ENCODE results near the gene CCDC183. TPM values are rescaled to one million over a fixed set of nuclear protein-coding genes. Genes with fewer than 3 reads are reported as not detected.
"Not testable (repeated sequence)": the region's sequence is repeated elsewhere in the genome, so short reads cannot be mapped to it uniquely, and the experiment has no call there.

CCDC183 gene
- total RNA-seq, 1 donor from 2014 or later: 3.7 TPM

GRCh38 chr9:136784249-136784996 is 11.7 kb upstream of the CCDC183 start:
- no peak for ATAC-seq
- DNase-seq: no peak
- Histone ChIP-seq H3K27me3 (ENCODE audit: low read depth) (no peaks in the 10 kb centered on the region), H3K4me3 (no peak overlapping the region), H3K9me3 (no peaks in the 10 kb centered on the region), H3K36me3 (no peaks in the 10 kb centered on the region), H3K4me1 (peaks cover 4% of the 10 kb centered on the region), H3K27ac (no peak overlapping the region)
- TF ChIP-seq CTCF (IDR thresholded peaks at IDR 0.05): peak; percentile 56
- intact Hi-C loops (cut with DNase I): no loop called here

GRCh38 chr9:136784997-136785361 is 11.2 kb upstream of the CCDC183 start:
- TF ChIP-seq CTCF (IDR thresholded peaks at IDR 0.05): no peak
- H3K27ac ChIP-seq: no peak overlapping the region
- intact Hi-C loops (cut with DNase I): no loop called here
- no peaks in the 10 kb centered on the region for H3K27me3 ChIP-seq (ENCODE audit: low read depth)
- no peaks in the 10 kb centered on the region for H3K9me3 ChIP-seq
- DNase-seq: no peak
- H3K36me3 ChIP-seq: no peaks in the 10 kb centered on the region
- H3K4me1 ChIP-seq: peaks cover 6% of the 10 kb centered on the region
- peak; percentile 17 to 67 for ATAC-seq
- H3K4me3 ChIP-seq: no peak overlapping the region

GRCh38 chr9:136785565-136786355 is 10.4 kb upstream of the CCDC183 start:
- H3K9me3 ChIP-seq; H3K27me3 ChIP-seq (ENCODE audit: low read depth); H3K4me3 ChIP-seq; H3K27ac ChIP-seq; H3K36me3 ChIP-seq; intact Hi-C loops (cut with DNase I); DNase-seq; ATAC-seq: not testable (repeated sequence)
- H3K4me1 ChIP-seq: peaks cover 13% of the 10 kb centered on the region

DNA sequence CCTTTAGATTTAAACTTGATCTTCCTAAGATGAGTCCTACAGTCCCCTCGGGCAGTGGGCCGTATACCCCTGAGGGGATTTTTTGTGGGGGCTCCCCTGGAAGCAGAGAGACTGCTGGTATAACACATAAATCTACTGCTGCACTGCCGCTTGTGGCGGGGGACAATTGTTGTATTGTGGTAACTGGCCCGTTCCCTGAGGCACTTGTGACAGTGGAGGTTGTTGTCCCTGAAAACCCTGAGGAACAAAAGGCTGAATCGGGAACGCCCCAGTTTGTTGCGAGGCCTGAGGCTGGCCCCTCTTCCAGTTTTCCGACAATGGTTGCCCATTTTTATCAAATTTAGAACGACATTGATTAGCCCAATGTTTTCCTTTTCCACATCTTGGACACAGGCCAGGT is 9.7 kb upstream of the CCDC183 start:
- H3K27me3 ChIP-seq (ENCODE audit: low read depth): no peaks in the 10 kb centered on the region
- DNase-seq (no peak), ATAC-seq (no peak)
- no peak for TF ChIP-seq CTCF (IDR thresholded peaks at IDR 0.05)
- no peaks in the 10 kb centered on the region for H3K9me3 ChIP-seq
- H3K36me3 ChIP-seq: no peaks in the 10 kb centered on the region
- no peak overlapping the region for H3K27ac ChIP-seq
- H3K4me3 ChIP-seq: no peak overlapping the region
- H3K4me1 ChIP-seq: peaks cover 13% of the 10 kb centered on the region
- intact Hi-C loops (cut with DNase I): no loop called here

GRCh38 chr9:136786983-136787382 is 9.2 kb upstream of the CCDC183 start:
- H3K27me3 ChIP-seq (ENCODE audit: low read depth); H3K4me3 ChIP-seq; DNase-seq; H3K27ac ChIP-seq; H3K36me3 ChIP-seq; H3K9me3 ChIP-seq; intact Hi-C loops (cut with DNase I); ATAC-seq: not testable (repeated sequence)
- peaks cover 18% of the 10 kb centered on the region for H3K4me1 ChIP-seq

GRCh38 chr9:136787690-136788400 is 8.3 kb upstream of the CCDC183 start:
- no peak for ATAC-seq
- H3K27ac ChIP-seq: no peak overlapping the region
- intact Hi-C loops (cut with DNase I): no loop called here
- H3K27me3 ChIP-seq (ENCODE audit: low read depth): no peaks in the 10 kb centered on the region
- peak; percentile 75 for DNase-seq
- peak; percentile 89 for TF ChIP-seq CTCF (IDR thresholded peaks at IDR 0.05)
- no peaks in the 10 kb centered on the region for H3K9me3 ChIP-seq
- H3K4me3 ChIP-seq: no peak overlapping the region
- peaks cover 4% of the 10 kb centered on the region for H3K36me3 ChIP-seq
- peaks cover 26% of the 10 kb centered on the region for H3K4me1 ChIP-seq

DNA sequence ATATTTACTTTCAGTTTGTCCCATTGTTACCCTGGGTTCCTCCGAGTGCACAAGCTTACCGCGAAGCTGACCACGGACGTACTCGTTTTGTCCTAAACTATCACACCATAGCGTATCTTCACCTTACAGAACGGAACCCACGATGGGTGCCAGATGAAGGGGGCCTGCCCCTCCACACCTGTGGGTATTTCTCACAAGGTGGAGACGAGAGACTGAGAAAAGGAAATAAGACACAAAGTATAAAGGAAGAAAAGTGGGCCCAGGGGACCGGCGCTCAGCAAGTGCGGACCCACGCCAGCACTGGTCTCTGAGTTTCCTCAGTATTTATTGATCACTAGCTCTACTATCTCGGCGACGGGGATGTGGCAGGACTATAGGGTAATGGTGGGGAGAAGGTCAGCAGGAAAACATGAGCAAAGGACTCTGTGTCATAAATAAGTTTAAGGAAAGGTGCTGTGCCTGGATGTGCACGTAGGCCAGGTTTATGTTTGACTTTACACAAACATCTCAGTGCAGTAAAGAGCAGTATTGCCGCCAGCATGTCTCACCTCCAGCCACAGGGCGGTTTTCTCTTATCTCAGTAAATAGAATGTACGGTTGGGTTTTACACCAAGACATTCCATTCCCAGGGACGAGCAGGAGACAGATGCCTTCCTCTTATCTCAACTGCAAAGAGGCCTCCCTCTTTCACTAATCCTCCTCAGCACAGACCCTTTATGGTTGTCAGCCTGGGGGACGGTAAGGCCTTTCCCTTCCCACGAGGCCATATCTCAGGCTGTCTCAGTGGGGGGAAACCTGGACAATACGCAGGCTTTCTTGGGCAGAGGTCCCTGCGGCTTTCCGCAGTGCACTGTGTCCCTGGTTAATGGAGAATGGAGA is 7.3 kb upstream of the CCDC183 start:
- DNase-seq; ATAC-seq; intact Hi-C loops (cut with DNase I): not testable (repeated sequence)

More for the DNA sequence above, 7.3 kb upstream of the CCDC183 start:
- peaks cover 33% of the 10 kb centered on the region for H3K4me1 ChIP-seq
- H3K36me3 ChIP-seq: peaks cover 12% of the 10 kb centered on the region
- not testable (repeated sequence) for H3K27ac ChIP-seq; H3K27me3 ChIP-seq (ENCODE audit: low read depth); H3K9me3 ChIP-seq; H3K4me3 ChIP-seq

Measured in lower lobe of right lung (tissue), 2 donors.